ENCODE measurements around the gene ELL. TPM values are rescaled to one million over a fixed set of nuclear protein-coding genes. Genes with fewer than 3 reads are reported as not detected.

The ELL gene
- total and polyA plus RNA-seq, 9 donors: 1.6 to 22.3 (median 17.0) TPM

DNA sequence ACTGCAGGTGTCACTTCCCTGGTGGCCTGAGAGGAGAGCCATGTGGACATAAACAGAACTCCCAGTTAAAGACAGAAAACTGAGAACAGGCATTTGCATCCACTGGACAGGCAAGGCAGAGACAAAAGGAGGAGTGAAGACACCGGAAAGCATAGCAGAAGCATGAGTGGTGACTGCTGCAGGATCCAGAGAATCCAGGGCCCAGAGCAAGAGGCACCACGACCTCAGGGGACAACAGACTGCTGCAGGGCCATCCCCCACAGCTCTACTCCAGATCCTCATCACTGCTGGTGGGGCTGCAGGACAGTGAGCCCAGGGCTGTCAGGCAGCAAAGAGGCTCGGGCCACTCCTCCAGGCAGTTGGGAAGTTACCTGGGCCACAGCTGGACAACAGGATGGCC is 69.5 kb downstream of the ELL start:
- WGBS, 3 donors: 78 to 89% (median 81%) methylated on average over 3 of the region's 3 CpGs
- no peak for DNase-seq
- no peak for TF ChIP-seq POLR2A (IDR thresholded peaks at IDR 0.05)
- TF ChIP-seq EP300 (IDR thresholded peaks at IDR 0.05): no peak
- TF ChIP-seq, protein P1, sequence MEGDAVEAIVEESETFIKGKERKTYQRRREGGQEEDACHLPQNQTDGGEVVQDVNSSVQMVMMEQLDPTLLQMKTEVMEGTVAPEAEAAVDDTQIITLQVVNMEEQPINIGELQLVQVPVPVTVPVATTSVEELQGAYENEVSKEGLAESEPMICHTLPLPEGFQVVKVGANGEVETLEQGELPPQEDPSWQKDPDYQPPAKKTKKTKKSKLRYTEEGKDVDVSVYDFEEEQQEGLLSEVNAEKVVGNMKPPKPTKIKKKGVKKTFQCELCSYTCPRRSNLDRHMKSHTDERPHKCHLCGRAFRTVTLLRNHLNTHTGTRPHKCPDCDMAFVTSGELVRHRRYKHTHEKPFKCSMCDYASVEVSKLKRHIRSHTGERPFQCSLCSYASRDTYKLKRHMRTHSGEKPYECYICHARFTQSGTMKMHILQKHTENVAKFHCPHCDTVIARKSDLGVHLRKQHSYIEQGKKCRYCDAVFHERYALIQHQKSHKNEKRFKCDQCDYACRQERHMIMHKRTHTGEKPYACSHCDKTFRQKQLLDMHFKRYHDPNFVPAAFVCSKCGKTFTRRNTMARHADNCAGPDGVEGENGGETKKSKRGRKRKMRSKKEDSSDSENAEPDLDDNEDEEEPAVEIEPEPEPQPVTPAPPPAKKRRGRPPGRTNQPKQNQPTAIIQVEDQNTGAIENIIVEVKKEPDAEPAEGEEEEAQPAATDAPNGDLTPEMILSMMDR (IDR thresholded peaks at IDR 0.05): no peak
- no peaks in the 10 kb centered on the region for H3K9me3 ChIP-seq
- no peak overlapping the region for H3K4me3 ChIP-seq
- H3K36me3 ChIP-seq: no peaks in the 10 kb centered on the region
- peaks cover 2% of the 10 kb centered on the region for H3K4me1 ChIP-seq (ENCODE audit: insufficient read depth)
- no peak overlapping the region for H3K27ac ChIP-seq
- intact Hi-C loops (cut with DNase I): loop anchor here in 3 of 4 donors (5.0 to 10.0 kb wide), 4 partner anchors 122 to 412 kb away; partner anchors contain the start of genes REX1BD (in 1 of the 3) and UBA52 (in 1 of the 3)
- no peaks in the 10 kb centered on the region for H3K27me3 ChIP-seq

DNA sequence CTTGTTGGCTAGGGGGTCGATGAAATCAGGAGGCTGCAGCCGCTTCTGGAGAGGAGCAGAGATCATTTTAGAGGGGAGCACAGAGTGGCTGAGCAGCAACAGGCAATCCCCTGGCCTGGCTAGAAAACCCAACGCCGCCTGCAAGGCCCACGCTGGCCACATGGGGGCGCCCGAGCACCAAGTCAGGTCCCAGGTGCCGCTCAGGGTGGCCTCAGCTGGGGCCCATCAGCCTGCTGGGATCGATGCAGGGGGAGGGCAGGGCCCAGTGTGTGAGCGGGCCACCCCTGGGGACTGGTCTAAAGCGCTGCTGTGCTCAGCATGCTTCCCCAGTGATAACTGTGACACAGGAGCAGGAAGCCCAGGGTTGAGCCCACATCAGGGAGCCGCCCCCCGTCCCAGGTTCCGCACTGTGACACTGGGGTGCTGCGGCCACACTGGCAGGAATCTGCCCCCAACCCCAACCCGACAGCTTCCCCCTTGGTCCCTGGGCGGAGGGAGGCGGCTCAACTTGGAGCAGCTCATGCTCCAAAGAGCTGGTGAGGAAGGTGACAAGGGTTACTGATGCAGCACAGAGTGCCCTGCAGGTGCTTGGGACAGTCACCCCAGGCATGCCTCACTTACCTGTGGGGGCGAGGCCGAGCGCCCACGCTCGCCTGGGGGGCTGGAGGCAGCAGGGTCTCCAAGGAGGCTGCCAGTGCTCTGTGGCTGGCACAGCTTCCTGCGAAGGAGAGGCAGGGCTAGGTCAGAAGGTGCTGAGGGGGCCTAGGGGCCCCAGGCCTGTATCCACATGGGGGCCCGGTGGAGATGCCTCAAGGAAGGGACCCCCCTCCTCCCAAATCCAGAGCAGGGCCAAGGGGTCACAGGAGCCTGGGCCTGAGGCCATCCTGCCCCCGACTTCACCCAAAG is 70.7 kb downstream of the ELL start:
- TF ChIP-seq EP300 (IDR thresholded peaks at IDR 0.05): no peak
- TF ChIP-seq POLR2A (IDR thresholded peaks at IDR 0.05): no peak
- TF ChIP-seq, protein P1 (IDR thresholded peaks at IDR 0.05): peak; percentile 95 to 98 (median 98)
- H3K4me1 ChIP-seq (ENCODE audit: insufficient read depth): peaks cover 2% of the 10 kb centered on the region
- 37 to 43% (median 42%) methylated on average over 17 to 26 of the region's 26 CpGs for WGBS, 3 donors
- H3K27me3 ChIP-seq: no peaks in the 10 kb centered on the region
- H3K27ac ChIP-seq: no peak overlapping the region
- H3K4me3 ChIP-seq: no peak overlapping the region
- no peaks in the 10 kb centered on the region for H3K36me3 ChIP-seq
- peak; percentile 84 to 94 (median 92) for DNase-seq
- intact Hi-C loops (cut with DNase I): loop anchor here in 3 of 4 donors (5.0 to 10.0 kb wide), 4 partner anchors 124 to 414 kb away; partner anchors contain the start of genes REX1BD (in 1 of the 3) and UBA52 (in 1 of the 3)
- no peaks in the 10 kb centered on the region for H3K9me3 ChIP-seq

GRCh38 chr19:18450021-18450930 is 71.6 kb downstream of the ELL start:
- intact Hi-C loops (cut with DNase I): loop anchor here in 3 of 4 donors (5.0 to 10.0 kb wide), 4 partner anchors 125 to 415 kb away; partner anchors contain the start of genes REX1BD (in 1 of the 3) and UBA52 (in 1 of the 3)
- DNase-seq: peak in 1 of 5 donors; percentile 40

More at GRCh38 chr19:18450021-18450930, 71.6 kb downstream of the ELL start:
- Histone ChIP-seq H3K27me3 (no peaks in the 10 kb centered on the region), H3K4me3 (no peak overlapping the region), H3K4me1 (ENCODE audit: insufficient read depth) (peaks cover 2% of the 10 kb centered on the region), H3K36me3 (no peaks in the 10 kb centered on the region), H3K9me3 (no peaks in the 10 kb centered on the region), H3K27ac (no peak overlapping the region)
- no peak for TF ChIP-seq POLR2A (IDR thresholded peaks at IDR 0.05)
- TF ChIP-seq EP300 (IDR thresholded peaks at IDR 0.05): no peak
- TF ChIP-seq, protein P1 (IDR thresholded peaks at IDR 0.05): no peak
- 69 to 77% (median 74%) methylated on average over 32 to 33 of the region's 33 CpGs for WGBS, 3 donors

Measured in ovary (tissue), 9 donors.